Liver (tissue), 9 donors: ENCODE data around the gene MAPKAPK2. TPM values are rescaled to one million over a fixed set of nuclear protein-coding genes. Genes with fewer than 3 reads are reported as not detected.
"Not testable (repeated sequence)": the region's sequence is repeated elsewhere in the genome, so short reads cannot be mapped to it uniquely, and the experiment has no call there.

ENCODE experiments used
- DNase-seq: peaks from one replicate; pipeline ENCODE4 v3.0.0-alpha.2; 2017; ENCODE audit warnings: low spot score
- H3K27ac ChIP-seq, 2 donors: one replicate each; pipeline ENCODE4 v1.7.0; 2013; ENCODE audit warnings: inconsistent platforms in 2 of 2, low read length in 2 of 2, control low read depth in 1 of 2, low read depth in 1 of 2, mild to moderate bottlenecking in 1 of 2
- H3K27me3 ChIP-seq, 4 donors: one replicate each; pipeline versions ENCODE4 v1.6.1 to v1.7.0; 2013; ENCODE audit warnings: low read length in 3 of 4, inconsistent platforms in 1 of 4, mild to moderate bottlenecking in 1 of 4, moderate library complexity in 1 of 4; ENCODE audit not compliant: control insufficient read depth in 4 of 4, insufficient read depth in 4 of 4
- H3K36me3 ChIP-seq, 4 donors: one replicate each; pipeline versions ENCODE4 v1.6.1 to v1.7.0; 2013; ENCODE audit warnings: low read length in 3 of 4, mild to moderate bottlenecking in 3 of 4, low read depth in 1 of 4, moderate library complexity in 1 of 4; ENCODE audit not compliant: control insufficient read depth in 4 of 4, insufficient read depth in 3 of 4
- H3K4me1 ChIP-seq, 4 donors: one replicate each; pipeline versions ENCODE4 v1.6.1 to v1.7.0; 2013; ENCODE audit warnings: low read length in 3 of 4, mild to moderate bottlenecking in 3 of 4, moderate library complexity in 1 of 4; ENCODE audit not compliant: control insufficient read depth in 4 of 4, insufficient read depth in 4 of 4
- H3K4me3 ChIP-seq, 3 donors: one replicate each; pipeline versions ENCODE4 v1.6.1 to v1.7.0; 2013; ENCODE audit warnings: low read length in 3 of 3, control low read depth in 1 of 3, low read depth in 1 of 3, mild to moderate bottlenecking in 1 of 3
- H3K9ac ChIP-seq, 2 donors: one replicate each; pipeline ENCODE4 v1.7.0; 2013; ENCODE audit warnings: low read length in 2 of 2, mild to moderate bottlenecking in 2 of 2, moderate library complexity in 2 of 2, control low read depth in 1 of 2, low read depth in 1 of 2
- H3K9me3 ChIP-seq, 4 donors: one replicate each; pipeline versions ENCODE4 v1.6.1 to v1.7.0; 2013; ENCODE audit warnings: low read length in 3 of 4; ENCODE audit not compliant: control insufficient read depth in 4 of 4
- ATF3 ChIP-seq: IDR thresholded peaks from 2 replicates; pipeline ENCODE4 v1.6.1; 2016; ENCODE audit warnings: antibody characterized with exemption
- CTCF ChIP-seq: fragments of 150-350 bp; IDR thresholded peaks from 2 replicates; pipeline ENCODE4 v1.5.1; 2017; ENCODE audit warnings: improper control_type of control experiment, low read depth, low read length; ENCODE audit not compliant: missing input control
- EGR1 ChIP-seq, 2 donors: IDR thresholded peaks; 2 replicates each; pipeline ENCODE4 v1.6.1; 2016 to 2018; ENCODE audit warnings: antibody characterized with exemption in 2 of 2, low read depth in 2 of 2
- FOXA1 ChIP-seq: IDR thresholded peaks from 2 replicates; pipeline ENCODE4 v1.6.1; 2016; ENCODE audit warnings: antibody characterized with exemption
- FOXA2 ChIP-seq: IDR thresholded peaks from 2 replicates; pipeline ENCODE4 v1.6.1; 2016; ENCODE audit warnings: antibody characterized with exemption
- GABPA ChIP-seq, 2 donors: IDR thresholded peaks in 1 of 2; conservative IDR thresholded peaks in 1 of 2; 2 replicates each; pipeline ENCODE4 v1.6.1; 2016; ENCODE audit warnings: antibody characterized with exemption in 2 of 2, mild to moderate bottlenecking in 1 of 2, moderate library complexity in 1 of 2
- HNF4A ChIP-seq, 2 donors: conservative IDR thresholded peaks; 2 replicates each; pipeline ENCODE4 v1.6.1; 2016; ENCODE audit warnings: antibody characterized with exemption in 2 of 2, mild to moderate bottlenecking in 2 of 2
- JUND ChIP-seq, 2 donors: IDR thresholded peaks; 2 replicates each; pipeline ENCODE4 v1.6.1; 2016; ENCODE audit warnings: antibody characterized with exemption in 2 of 2
- NR2F2 ChIP-seq: IDR thresholded peaks from 2 replicates; pipeline ENCODE4 v1.6.1; 2016; ENCODE audit warnings: antibody characterized with exemption
- RAD21 ChIP-seq, 2 donors: IDR thresholded peaks; 2 replicates each; pipeline ENCODE4 v1.6.1; 2016; ENCODE audit warnings: antibody characterized with exemption in 2 of 2, mild to moderate bottlenecking in 2 of 2
- REST ChIP-seq: IDR thresholded peaks from 2 replicates; pipeline ENCODE4 v1.6.1; 2016; ENCODE audit warnings: antibody characterized with exemption, mild to moderate bottlenecking
- SP1 ChIP-seq: IDR thresholded peaks from 2 replicates; pipeline ENCODE4 v1.6.1; 2018; ENCODE audit warnings: antibody characterized with exemption, mild to moderate bottlenecking
- TAF1 ChIP-seq: conservative IDR thresholded peaks from 2 replicates; pipeline ENCODE4 v1.6.1; 2016; ENCODE audit warnings: antibody characterized with exemption, mild to moderate bottlenecking
- YY1 ChIP-seq: IDR thresholded peaks from 2 replicates; pipeline ENCODE4 v1.6.1; 2016; ENCODE audit warnings: antibody characterized with exemption, mild to moderate bottlenecking
- WGBS: extraction: QIAGEN DNeasy Blood & Tissue Kit; methylation state at CpG from one replicate; pipeline ENCODE4 v1.1.7; 2013; 5-methylcytosine and 5-hydroxymethylcytosine counted together
- polyA plus RNA-seq, 2 donors: library from polyadenylated mRNA; stranded (reverse) in 1 of 2; unstranded in 1 of 2; fragments of 200-250 nt in 1 of 2; fragments of >200 nt in 1 of 2; fragmentation: Nextera tagmentation in 1 of 2; extraction: Ambion mirVana in 1 of 2; gene quantifications; one replicate each; pipeline versions ENCODE4 v1.2.1 to v1.2.3, GENCODE V29; 2013 to 2015
- total RNA-seq, 2 donors: library from RNA; depleted of rRNA; stranded (reverse); fragments of >200 nt; gene quantifications; one replicate each; pipeline ENCODE4 v1.2.3, GENCODE V29; 2014
- TF ChIP-seq, protein P1 (sequence below): IDR thresholded peaks from 2 replicates; pipeline ENCODE4 v1.6.1; 2016; ENCODE audit warnings: antibody characterized with exemption
- donor health status: healthy.
- donor health status: healthy.
- donor health status: healthy.
- donor health status: healthy.
- donor health status: healthy.

MAPKAPK2 gene
- total and polyA plus RNA-seq, 4 donors: 7.5 to 24.5 (median 14.7) TPM

DNA sequence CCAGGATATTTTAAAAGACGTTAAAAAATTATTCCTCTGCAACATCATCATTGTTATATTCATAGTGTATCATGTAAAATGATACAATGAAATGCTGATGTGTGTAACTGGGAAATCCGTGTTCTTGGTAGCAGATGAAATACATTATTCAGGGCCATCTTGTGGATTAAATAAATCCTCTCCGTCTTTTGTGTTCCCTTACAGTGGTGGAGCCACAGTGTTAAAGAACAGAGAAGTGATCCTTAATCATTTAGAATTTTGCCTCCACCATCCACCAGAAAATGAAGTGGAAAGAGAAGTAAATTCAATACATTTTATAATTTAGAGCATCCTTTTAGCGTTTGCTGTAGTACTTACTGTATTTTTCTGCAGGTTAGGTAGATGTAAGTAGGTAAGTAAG is 48.0 kb upstream of the MAPKAPK2 start (continued):
- TF ChIP-seq REST (no peak), NR2F2 (no peak), FOXA1 (no peak), SP1 (no peak), JUND (IDR thresholded peaks at IDR 0.05) (no peak), EGR1 (IDR thresholded peaks at IDR 0.05; ENCODE audit: low read depth in 2 of 2) (no peak), RAD21 (IDR thresholded peaks at IDR 0.05) (no peak), YY1 (no peak), FOXA2 (no peak), GABPA (IDR thresholded peaks at IDR 0.05 in 1 of 2, conservative IDR thresholded peaks at IDR 0.05 in 1 of 2) (no peak), TAF1 (no peak)
- TF ChIP-seq, protein P1, sequence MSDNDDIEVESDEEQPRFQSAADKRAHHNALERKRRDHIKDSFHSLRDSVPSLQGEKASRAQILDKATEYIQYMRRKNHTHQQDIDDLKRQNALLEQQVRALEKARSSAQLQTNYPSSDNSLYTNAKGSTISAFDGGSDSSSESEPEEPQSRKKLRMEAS: no peak

GRCh38 chr1:206637605-206638004 is 47.1 kb upstream of the MAPKAPK2 start:
- no peak for DNase-seq
- Histone ChIP-seq H3K27ac (no peak overlapping the region), H3K27me3 (no peaks in the 10 kb centered on the region), H3K4me1 (peaks cover 2 to 21% (median 18%) of the 10 kb centered on the region in 4 donors), H3K36me3 (peaks cover 0 to 2% (median 0%) of the 10 kb centered on the region in 4 donors), H3K4me3 (no peak overlapping the region), H3K9ac (no peak overlapping the region), H3K9me3 (no peaks in the 10 kb centered on the region)
- TF ChIP-seq CTCF (no peak), RAD21 (IDR thresholded peaks at IDR 0.05) (no peak), ATF3 (no peak), HNF4A (conservative IDR thresholded peaks at IDR 0.05) (no peak), JUND (IDR thresholded peaks at IDR 0.05) (no peak)

- not testable (repeated sequence) for H3K9me3 ChIP-seq, H3K9ac ChIP-seq, H3K4me3 ChIP-seq, H3K4me1 ChIP-seq, H3K27ac ChIP-seq, H3K27me3 ChIP-seq, DNase-seq, H3K36me3 ChIP-seq
- WGBS: 89% methylated on average over 2 of the region's 2 CpGs
These were observed 42.6 kb upstream of the MAPKAPK2 start for GRCh38 chr1:206642074-206642473.
